Embryonic facial prominence (tissue), 1 donor: ENCODE data around the gene MAP3K5.

Experiments used
- DNase-seq: peaks from one replicate; pipeline ENCODE4 v3.0.0-alpha.2; 2016; ENCODE audit errors: extremely low spot score

MAP3K5 gene

GRCh38 chr6:136683209-136683941 lies 108.9 kb downstream of the MAP3K5 start:
- no peak for DNase-seq

- no peak for DNase-seq
Observed at GRCh38 chr6:136682292-136682691, 110.0 kb downstream of the MAP3K5 start.

GRCh38 chr6:136677822-136678221 lies 114.5 kb downstream of the MAP3K5 start:
- DNase-seq = no peak

GRCh38 chr6:136677344-136677743 lies 114.9 kb downstream of the MAP3K5 start:
- no peak for DNase-seq

- no peak for DNase-seq
Observed at GRCh38 chr6:136676075-136676474, 116.2 kb downstream of the MAP3K5 start.

- DNase-seq = no peak
Observed at GRCh38 chr6:136673571-136673970, 118.7 kb downstream of the MAP3K5 start.

GRCh38 chr6:136672144-136672543 lies 120.1 kb downstream of the MAP3K5 start:
- no peak for DNase-seq

GRCh38 chr6:136669299-136669699 lies 123.0 kb downstream of the MAP3K5 start:
- no peak for DNase-seq

- no peak for DNase-seq
Observed at GRCh38 chr6:136668571-136668970, 123.7 kb downstream of the MAP3K5 start.

- no peak for DNase-seq
Observed at GRCh38 chr6:136666041-136666440, 126.2 kb downstream of the MAP3K5 start.

- no peak for DNase-seq
Observed at GRCh38 chr6:136662347-136663237, 129.7 kb downstream of the MAP3K5 start.

GRCh38 chr6:136660727-136661126 lies 131.6 kb downstream of the MAP3K5 start:
- no peak for DNase-seq

- no peak for DNase-seq
Observed at GRCh38 chr6:136659991-136660499, 132.2 kb downstream of the MAP3K5 start.

GRCh38 chr6:136658711-136659110 lies 133.6 kb downstream of the MAP3K5 start:
- no peak for DNase-seq

GRCh38 chr6:136657666-136658065 lies 134.6 kb downstream of the MAP3K5 start:
- no peak for DNase-seq

GRCh38 chr6:136656121-136656520 lies 136.2 kb downstream of the MAP3K5 start:
- DNase-seq = no peak

GRCh38 chr6:136655239-136656014 lies 136.8 kb downstream of the MAP3K5 start:
- no peak for DNase-seq

- DNase-seq = no peak
Observed at GRCh38 chr6:136654086-136654485, 138.2 kb downstream of the MAP3K5 start.

GRCh38 chr6:136652656-136653055 lies 139.6 kb downstream of the MAP3K5 start:
- no peak for DNase-seq

GRCh38 chr6:136651982-136652381 lies 140.3 kb downstream of the MAP3K5 start:
- no peak for DNase-seq

GRCh38 chr6:136647363-136647852 lies 144.9 kb downstream of the MAP3K5 start:
- no peak for DNase-seq

GRCh38 chr6:136646377-136646776 lies 145.9 kb downstream of the MAP3K5 start:
- no peak for DNase-seq
